ENCODE results near the gene SEMA4G. TPM values are rescaled to one million over a fixed set of nuclear protein-coding genes. Genes with fewer than 3 reads are reported as not detected.
A peak's percentile ranks its signal among the peaks of the same experiment; 100 is the strongest.

The SEMA4G gene
- total RNA-seq, 1 experiment from 2014 or later, result 8.5 TPM

DNA sequence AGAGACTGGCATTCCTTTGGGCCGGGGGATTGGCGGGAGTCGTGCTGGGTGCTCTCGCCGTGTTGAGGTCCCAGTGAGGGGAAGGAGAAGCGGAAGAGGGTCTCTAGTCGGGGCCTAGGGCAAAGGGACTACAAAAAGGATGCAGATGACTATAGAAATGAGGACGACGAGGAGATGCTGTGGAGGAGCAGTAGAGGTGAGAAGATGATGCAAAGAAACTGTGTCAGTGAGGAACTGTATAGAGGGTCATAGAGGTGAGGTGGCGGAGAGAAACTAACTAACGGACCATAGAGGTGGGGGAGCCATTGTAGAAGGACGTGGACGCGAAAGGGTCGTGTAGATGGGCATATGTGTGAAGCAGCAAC, 18.4 kb downstream of the SEMA4G start:
- H3K36me3 Mint-ChIP-seq (ENCODE audit: insufficient read depth in 1 of 3, low read depth in 3 of 3), result peaks cover 29 to 42% (median 42%) of the 10 kb centered on the region in 3 experiments; a peak in 6 of 7 replicates

More for the DNA sequence above, 18.4 kb downstream of the SEMA4G start:
- Histone ChIP-seq H3K4me1 (ENCODE audit: insufficient read depth, low read length) (no peaks in the 10 kb centered on the region; the same call in 1 of the 2 replicates), H4K20me1 (ENCODE audit: control insufficient read depth, insufficient read depth, insufficient read length) (no peaks in the 10 kb centered on the region), H2BK15ac (ENCODE audit: low read depth, low read length) (no peak overlapping the region), H3K9ac (ENCODE audit: extremely low read depth, insufficient read length, low read length) (peak overlapping the region; percentile 84), H3K23ac (ENCODE audit: insufficient read length, low read depth, low read length) (no peak overlapping the region), H2BK5ac (ENCODE audit: insufficient read length, low read length) (no peak overlapping the region), H2AK5ac (ENCODE audit: insufficient read length, low read length) (no peak overlapping the region), H4K5ac (ENCODE audit: insufficient read length, low read depth, low read length) (no peak overlapping the region), H3K56ac (ENCODE audit: insufficient read length, low read depth, low read length) (no peak overlapping the region), H4K8ac (replicated peaks; ENCODE audit: insufficient read length, low read depth, low read length) (no peak overlapping the region), H2BK120ac (ENCODE audit: low read depth, low read length, poor library complexity, severe bottlenecking) (no peak overlapping the region), H3K79me1 (ENCODE audit: insufficient read depth, low read depth, low read length, poor library complexity, severe bottlenecking) (peaks cover 14% of the 10 kb centered on the region), H4K91ac (ENCODE audit: insufficient read length, low read depth, low read length) (no peak overlapping the region), H3K14ac (ENCODE audit: insufficient read depth, low read length) (no peak overlapping the region), H3K27me3 (ENCODE audit: insufficient read depth, low read length) (no peaks in the 10 kb centered on the region), H3K4ac (ENCODE audit: low read depth, low read length) (no peak overlapping the region), H2AFZ (ENCODE audit: low read length) (no peak overlapping the region), H3K18ac (ENCODE audit: insufficient read length, low read depth, low read length) (no peak overlapping the region), H3K9me3 (ENCODE audit: control insufficient read depth, low read depth, low read length) (no peaks in the 10 kb centered on the region), H2BK12ac (ENCODE audit: insufficient read length, low read depth, low read length) (no peak overlapping the region), H2BK20ac (ENCODE audit: low read depth, low read length, poor library complexity, severe bottlenecking) (no peak overlapping the region), H3K27ac (ENCODE audit: insufficient read length, low read depth, low read length) (no peak overlapping the region), H3K79me2 (ENCODE audit: insufficient read depth, low read length) (peaks cover 17% of the 10 kb centered on the region; the same call in 1 of the 2 replicates), H3T11ph (ENCODE audit: low read length) (no peak overlapping the region), H3K4me2 (ENCODE audit: insufficient read depth, insufficient read length, low read length) (peak overlapping the region; percentile 94), H3K23me2 (ENCODE audit: insufficient read length, low read depth, low read length, poor library complexity, severe bottlenecking) (peaks cover 8% of the 10 kb centered on the region)
- Mint-ChIP-seq H3K27ac (peak overlapping the region; percentile 55 to 98 (median 96)), H3K4me1 (peaks cover 9 to 16% of the 10 kb centered on the region in 2 experiments), H3K4me3 (peak overlapping the region; percentile 96 to 98), H3K27me3 (ENCODE audit: low read depth) (no peaks in the 10 kb centered on the region), H3K9me3 (peaks cover 0 to 2% of the 10 kb centered on the region in 2 experiments; a peak in 3 of 5 replicates)
- DNase-seq, result no peak
- WGBS (ENCODE audit: extremely low coverage, insufficient read length, low lambda C conversion rate), result no CpG with 5 or more reads among the region's 15 CpGs
- TF ChIP-seq, protein P1, sequence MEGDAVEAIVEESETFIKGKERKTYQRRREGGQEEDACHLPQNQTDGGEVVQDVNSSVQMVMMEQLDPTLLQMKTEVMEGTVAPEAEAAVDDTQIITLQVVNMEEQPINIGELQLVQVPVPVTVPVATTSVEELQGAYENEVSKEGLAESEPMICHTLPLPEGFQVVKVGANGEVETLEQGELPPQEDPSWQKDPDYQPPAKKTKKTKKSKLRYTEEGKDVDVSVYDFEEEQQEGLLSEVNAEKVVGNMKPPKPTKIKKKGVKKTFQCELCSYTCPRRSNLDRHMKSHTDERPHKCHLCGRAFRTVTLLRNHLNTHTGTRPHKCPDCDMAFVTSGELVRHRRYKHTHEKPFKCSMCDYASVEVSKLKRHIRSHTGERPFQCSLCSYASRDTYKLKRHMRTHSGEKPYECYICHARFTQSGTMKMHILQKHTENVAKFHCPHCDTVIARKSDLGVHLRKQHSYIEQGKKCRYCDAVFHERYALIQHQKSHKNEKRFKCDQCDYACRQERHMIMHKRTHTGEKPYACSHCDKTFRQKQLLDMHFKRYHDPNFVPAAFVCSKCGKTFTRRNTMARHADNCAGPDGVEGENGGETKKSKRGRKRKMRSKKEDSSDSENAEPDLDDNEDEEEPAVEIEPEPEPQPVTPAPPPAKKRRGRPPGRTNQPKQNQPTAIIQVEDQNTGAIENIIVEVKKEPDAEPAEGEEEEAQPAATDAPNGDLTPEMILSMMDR (conservative IDR thresholded peaks at IDR 0.05), result no peak
